ENCODE data around the gene BICC1.

DNA sequence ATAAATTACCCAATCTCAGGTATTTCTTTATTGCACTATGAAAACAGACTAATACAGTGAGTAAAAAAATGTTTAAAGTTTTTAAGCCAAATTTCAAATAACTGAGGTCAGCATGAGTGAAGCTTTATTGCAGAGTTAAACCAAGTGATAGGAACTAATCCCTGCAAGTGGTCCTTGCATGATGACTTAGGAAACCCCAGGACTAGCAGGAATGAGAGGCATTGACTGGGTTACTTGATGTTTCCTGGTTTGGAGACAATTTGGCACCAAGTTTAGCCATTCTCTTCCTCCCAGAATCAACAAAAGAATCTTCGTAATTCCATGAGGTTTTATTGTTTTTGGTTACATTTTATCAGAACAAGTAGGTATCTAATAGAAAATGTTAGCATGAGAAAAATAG is 194.2 kb downstream of the BICC1 start:
- TF ChIP-seq, protein P1, sequence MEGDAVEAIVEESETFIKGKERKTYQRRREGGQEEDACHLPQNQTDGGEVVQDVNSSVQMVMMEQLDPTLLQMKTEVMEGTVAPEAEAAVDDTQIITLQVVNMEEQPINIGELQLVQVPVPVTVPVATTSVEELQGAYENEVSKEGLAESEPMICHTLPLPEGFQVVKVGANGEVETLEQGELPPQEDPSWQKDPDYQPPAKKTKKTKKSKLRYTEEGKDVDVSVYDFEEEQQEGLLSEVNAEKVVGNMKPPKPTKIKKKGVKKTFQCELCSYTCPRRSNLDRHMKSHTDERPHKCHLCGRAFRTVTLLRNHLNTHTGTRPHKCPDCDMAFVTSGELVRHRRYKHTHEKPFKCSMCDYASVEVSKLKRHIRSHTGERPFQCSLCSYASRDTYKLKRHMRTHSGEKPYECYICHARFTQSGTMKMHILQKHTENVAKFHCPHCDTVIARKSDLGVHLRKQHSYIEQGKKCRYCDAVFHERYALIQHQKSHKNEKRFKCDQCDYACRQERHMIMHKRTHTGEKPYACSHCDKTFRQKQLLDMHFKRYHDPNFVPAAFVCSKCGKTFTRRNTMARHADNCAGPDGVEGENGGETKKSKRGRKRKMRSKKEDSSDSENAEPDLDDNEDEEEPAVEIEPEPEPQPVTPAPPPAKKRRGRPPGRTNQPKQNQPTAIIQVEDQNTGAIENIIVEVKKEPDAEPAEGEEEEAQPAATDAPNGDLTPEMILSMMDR (conservative IDR thresholded peaks at IDR 0.05; ENCODE audit: low read length), result no peak
- no peak for TF ChIP-seq EZH2phosphoT487 (IDR thresholded peaks at IDR 0.05; ENCODE audit: borderline replicate concordance)
